ENCODE data around the gene RASL10A.
A peak's percentile ranks its signal among the peaks of the same experiment; 100 is the strongest.

Gene RASL10A

DNA sequence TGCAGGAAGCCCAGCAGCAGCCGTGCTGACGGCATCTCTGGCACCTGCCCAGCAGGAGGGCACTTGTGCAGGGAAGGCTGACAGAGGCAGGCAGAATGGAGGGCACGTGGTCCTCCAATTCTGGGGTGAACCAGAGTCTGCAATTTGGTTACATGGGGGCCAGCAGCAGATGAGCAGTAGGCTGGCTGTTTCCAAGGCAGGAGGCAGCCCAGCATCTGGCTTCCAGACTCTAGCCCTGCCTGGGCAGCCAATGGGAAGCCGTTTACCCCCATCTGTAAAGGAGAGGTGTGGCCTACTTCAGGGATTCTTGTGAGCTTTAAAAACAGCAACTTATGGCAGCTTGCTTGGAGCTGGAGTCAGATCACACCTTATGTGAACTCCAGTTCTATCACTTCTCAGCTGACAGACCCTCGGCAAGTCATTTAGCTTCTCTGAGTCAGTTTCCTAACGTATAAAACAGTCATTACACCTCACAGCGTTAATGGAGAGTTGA is 27.9 kb upstream of the RASL10A start:
- TF ChIP-seq, protein P1, sequence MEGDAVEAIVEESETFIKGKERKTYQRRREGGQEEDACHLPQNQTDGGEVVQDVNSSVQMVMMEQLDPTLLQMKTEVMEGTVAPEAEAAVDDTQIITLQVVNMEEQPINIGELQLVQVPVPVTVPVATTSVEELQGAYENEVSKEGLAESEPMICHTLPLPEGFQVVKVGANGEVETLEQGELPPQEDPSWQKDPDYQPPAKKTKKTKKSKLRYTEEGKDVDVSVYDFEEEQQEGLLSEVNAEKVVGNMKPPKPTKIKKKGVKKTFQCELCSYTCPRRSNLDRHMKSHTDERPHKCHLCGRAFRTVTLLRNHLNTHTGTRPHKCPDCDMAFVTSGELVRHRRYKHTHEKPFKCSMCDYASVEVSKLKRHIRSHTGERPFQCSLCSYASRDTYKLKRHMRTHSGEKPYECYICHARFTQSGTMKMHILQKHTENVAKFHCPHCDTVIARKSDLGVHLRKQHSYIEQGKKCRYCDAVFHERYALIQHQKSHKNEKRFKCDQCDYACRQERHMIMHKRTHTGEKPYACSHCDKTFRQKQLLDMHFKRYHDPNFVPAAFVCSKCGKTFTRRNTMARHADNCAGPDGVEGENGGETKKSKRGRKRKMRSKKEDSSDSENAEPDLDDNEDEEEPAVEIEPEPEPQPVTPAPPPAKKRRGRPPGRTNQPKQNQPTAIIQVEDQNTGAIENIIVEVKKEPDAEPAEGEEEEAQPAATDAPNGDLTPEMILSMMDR (IDR thresholded peaks at IDR 0.05; ENCODE audit: low read depth, low read length, missing control alignments): no peak
- DNase-seq (ENCODE audit: extremely low read depth, low read depth): peak; percentile 88
- H3K4me3 ChIP-seq (replicated peaks; ENCODE audit: low read depth, low read length): no peak overlapping the region

DNA sequence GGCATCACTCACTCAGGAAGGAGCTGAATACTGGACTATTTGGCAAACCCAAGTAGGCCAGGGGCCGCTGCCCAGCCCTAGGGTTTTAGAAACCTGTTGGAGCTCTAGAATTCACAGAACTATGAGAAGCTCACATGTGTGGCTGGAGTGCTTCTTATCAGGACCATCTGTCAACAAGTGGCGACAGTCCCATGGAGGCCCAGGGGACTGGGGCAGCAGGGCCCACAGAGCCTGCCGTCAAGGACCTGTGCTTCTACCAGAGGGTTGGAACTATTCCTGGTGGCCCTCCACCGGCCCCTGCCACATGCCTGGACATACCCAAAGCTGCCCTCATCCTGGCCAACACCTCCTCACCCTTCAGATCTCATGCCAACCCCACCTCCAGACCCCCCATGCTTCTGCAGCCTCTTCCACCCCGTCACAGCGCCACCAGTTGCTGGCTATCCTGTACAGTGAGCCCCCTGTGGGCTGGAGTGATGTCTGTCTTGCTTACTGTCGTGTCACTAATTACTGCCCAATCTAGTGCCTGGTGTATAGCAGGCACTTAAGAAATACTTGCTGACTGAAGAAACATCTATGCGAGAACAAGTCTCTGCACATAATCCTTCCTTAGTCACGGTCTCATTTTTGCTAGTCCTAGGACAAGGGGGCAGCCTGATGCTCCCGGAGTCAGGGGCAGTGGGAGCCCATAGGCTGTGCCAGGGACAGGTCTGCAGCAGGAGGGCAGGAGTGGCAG is 27.2 kb upstream of the RASL10A start:
- TF ChIP-seq, protein P1 (IDR thresholded peaks at IDR 0.05; ENCODE audit: low read depth, low read length, missing control alignments): no peak
- no peak for DNase-seq (ENCODE audit: extremely low read depth, low read depth)

DNA sequence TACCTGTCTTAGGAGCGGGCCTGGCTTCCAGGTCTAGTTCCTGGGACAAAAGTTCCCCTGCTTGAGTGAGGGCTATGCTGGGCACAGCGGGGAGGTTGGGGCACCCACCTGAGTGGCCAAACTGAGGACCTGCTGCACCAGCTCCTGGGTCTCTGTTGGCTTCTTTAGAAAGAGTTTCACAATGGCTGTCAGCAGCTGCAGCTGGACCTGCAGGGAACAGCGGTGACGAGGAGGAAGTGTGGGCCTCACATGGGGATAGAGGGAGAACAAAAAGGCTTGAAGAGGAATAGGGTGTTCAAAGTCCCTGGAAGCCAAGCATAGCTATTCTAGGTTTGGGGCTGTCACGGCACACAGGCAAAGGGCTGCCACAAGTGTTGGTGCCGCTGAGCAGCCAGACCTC is 26.7 kb upstream of the RASL10A start:
- TF ChIP-seq, protein P1 (IDR thresholded peaks at IDR 0.05; ENCODE audit: low read depth, low read length, missing control alignments): no peak
- no peak for DNase-seq (ENCODE audit: extremely low read depth, low read depth)
- no peak overlapping the region for H3K4me3 ChIP-seq (replicated peaks; ENCODE audit: low read depth, low read length)

More for the DNA sequence above, 27.2 kb upstream of the RASL10A start:
- no peak overlapping the region for H3K4me3 ChIP-seq (replicated peaks; ENCODE audit: low read depth, low read length)

DNA sequence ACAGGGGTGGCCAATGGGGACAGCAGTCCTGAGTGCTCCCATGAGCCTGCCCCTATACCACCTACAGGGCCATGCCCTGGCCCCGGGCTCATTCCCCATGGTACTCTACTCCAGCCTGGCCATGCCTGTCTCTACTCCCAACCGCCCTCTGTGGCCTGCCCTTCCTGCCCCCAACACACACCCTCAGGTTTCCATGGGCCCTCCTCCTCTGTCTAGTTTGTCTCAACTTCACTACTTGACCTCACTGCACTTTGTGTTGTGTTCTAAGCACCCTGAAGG is 26.3 kb upstream of the RASL10A start:
- TF ChIP-seq, protein P1 (IDR thresholded peaks at IDR 0.05; ENCODE audit: low read depth, low read length, missing control alignments): no peak
- no peak for DNase-seq (ENCODE audit: extremely low read depth, low read depth)
- H3K4me3 ChIP-seq (replicated peaks; ENCODE audit: low read depth, low read length): no peak overlapping the region

DNA sequence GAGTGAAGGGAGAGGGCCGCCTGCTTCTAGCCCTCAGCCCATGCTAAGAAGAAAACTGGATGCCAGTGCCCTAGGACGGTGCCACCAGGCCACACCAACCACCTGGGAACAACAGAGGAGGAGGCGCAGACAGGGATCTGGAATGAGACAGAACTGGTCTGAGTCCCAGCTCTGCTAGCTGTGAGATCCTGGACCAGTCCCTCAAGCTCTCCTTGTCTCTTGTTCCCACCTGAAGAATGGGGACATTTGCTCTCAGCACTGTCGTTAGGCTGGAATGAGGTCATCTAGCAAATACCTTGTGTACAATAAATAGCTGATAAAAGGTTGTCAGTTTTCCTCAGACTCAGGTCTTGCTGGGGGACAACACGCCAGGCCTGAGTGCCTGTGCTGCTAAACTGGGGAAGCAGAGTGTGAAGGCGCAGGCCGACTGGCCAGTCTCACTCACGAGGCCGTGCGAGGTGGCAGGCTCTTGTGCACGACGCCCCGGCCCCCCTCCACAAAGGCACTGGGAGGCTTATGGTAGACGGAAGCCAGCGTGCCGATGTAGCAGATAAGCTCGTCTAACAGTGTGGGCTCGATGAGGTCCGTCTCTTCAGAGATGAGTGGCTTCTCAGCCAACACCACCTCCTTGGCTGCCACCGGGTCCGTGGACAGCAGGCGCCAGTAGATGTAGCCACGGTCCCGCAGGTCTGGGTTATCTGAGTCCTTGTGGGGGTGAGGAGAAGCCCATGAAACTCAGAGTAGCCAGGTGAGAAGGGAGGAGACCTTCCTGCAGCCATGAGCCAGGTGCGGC is 25.8 kb upstream of the RASL10A start:
- TF ChIP-seq, protein P1 (IDR thresholded peaks at IDR 0.05; ENCODE audit: low read depth, low read length, missing control alignments): no peak
- H3K4me3 ChIP-seq (replicated peaks; ENCODE audit: low read depth, low read length): no peak overlapping the region
- no peak for DNase-seq (ENCODE audit: extremely low read depth, low read depth)

DNA sequence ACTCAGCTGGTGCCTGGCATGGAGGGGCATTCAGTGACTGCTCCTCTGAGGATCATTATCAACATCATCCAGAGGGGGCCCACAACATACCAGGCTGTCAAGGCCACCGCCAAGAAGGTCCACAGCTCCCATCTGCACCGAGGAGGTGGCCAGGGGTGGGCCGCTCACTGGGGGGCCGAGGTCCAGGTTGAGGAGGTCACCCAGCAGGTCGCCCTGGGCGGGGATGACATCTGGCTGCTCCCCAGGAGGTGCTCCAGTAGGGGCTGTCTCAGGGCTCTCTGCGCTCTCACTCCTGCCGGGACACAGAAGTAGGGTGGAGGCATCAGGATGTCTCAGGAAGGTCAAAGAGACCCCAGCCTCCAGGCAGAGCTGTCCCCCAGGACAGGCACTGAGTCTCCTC is 25.1 kb upstream of the RASL10A start:
- DNase-seq (ENCODE audit: extremely low read depth, low read depth): no peak
- TF ChIP-seq, protein P1 (IDR thresholded peaks at IDR 0.05; ENCODE audit: low read depth, low read length, missing control alignments): no peak
- no peak overlapping the region for H3K4me3 ChIP-seq (replicated peaks; ENCODE audit: low read depth, low read length)
